Stomach smooth muscle (tissue), 2 donors: Measurements from ENCODE around the gene DCP1A.

Experiments used
- H3K27ac ChIP-seq: one replicate; pipeline ENCODE4 v1.7.0; 2013; ENCODE audit warnings: mild to moderate bottlenecking, low read length, inconsistent platforms
- H3K27me3 ChIP-seq, 2 donors: one replicate each; pipeline ENCODE4 v1.7.0; 2013; ENCODE audit warnings: low read length in 2 of 2; ENCODE audit not compliant: insufficient read depth in 2 of 2, control insufficient read depth in 1 of 2
- H3K36me3 ChIP-seq, 2 donors: one replicate each; pipeline ENCODE4 v1.7.0; 2013; ENCODE audit warnings: low read length in 2 of 2; ENCODE audit not compliant: control insufficient read depth in 2 of 2, insufficient read depth in 2 of 2
- H3K4me1 ChIP-seq: one replicate; pipeline ENCODE4 v1.7.0; 2013; ENCODE audit warnings: low read length; ENCODE audit not compliant: control insufficient read depth, insufficient read depth
- H3K4me3 ChIP-seq, 2 donors: one replicate each; pipeline ENCODE4 v1.7.0; 2013; ENCODE audit warnings: low read length in 2 of 2
- H3K9ac ChIP-seq, 2 donors: one replicate each; pipeline ENCODE4 v1.7.0; 2013; ENCODE audit warnings: low read length in 2 of 2, mild to moderate bottlenecking in 1 of 2
- H3K9me3 ChIP-seq, 2 donors: one replicate each; pipeline ENCODE4 v1.7.0; 2013; ENCODE audit warnings: low read length in 2 of 2; ENCODE audit not compliant: control insufficient read depth in 2 of 2
- donor health status: healthy.
- donor health status: Pancreatic carcinoma.

Gene DCP1A

DNA sequence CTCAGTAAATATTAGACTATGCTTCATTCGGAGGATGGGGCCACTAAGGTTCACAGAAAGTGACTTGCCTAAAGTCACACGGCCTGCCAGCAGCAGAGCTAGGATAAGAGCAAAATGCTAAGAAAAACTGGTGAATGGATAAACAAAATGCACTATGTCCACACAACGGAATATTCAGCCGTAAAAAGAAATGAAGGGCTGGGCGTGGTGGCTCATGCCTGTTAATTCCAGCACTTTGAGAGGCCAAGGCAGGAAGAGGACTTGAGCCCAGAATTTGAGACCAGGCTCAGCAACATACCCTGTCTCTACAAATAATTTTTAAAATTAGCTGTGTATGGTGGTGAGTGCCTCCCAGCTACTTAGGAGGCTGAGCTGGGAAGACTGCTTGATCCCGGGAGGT is 99.2 kb downstream of the DCP1A start:
- H3K4me3 ChIP-seq: no peak overlapping the region
- peaks cover 36% of the 10 kb centered on the region for H3K4me1 ChIP-seq
- no peak overlapping the region for H3K27ac ChIP-seq
- no peaks in the 10 kb centered on the region for H3K9me3 ChIP-seq
- no peak overlapping the region for H3K9ac ChIP-seq
- H3K36me3 ChIP-seq: peaks cover 0 to 2% of the 10 kb centered on the region in 2 donors
- H3K27me3 ChIP-seq: no peaks in the 10 kb centered on the region

DNA sequence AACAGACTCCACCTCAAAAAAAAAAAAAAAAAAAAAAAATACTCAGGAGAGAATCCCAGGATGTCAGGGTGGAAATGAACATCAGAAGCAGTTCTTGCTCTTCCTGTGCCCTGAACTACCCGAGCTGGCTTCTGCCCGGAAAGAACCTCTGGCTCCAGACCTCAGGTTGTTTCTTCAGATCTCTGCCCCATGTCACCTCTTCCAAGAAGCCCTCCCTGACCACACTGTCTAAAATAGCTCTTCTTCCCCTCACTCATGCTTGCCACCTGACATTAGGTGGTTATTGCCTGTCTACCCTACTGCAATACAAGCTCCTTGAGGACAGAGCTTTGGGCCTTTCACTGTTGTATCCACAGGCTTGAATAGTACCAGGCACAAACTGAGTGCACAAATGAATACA is 99.7 kb downstream of the DCP1A start:
- Histone ChIP-seq H3K9me3 (no peaks in the 10 kb centered on the region), H3K27me3 (no peaks in the 10 kb centered on the region), H3K27ac (no peak overlapping the region), H3K4me1 (peaks cover 33% of the 10 kb centered on the region), H3K9ac (no peak overlapping the region), H3K4me3 (no peak overlapping the region), H3K36me3 (peaks cover 0 to 2% of the 10 kb centered on the region in 2 donors)

DNA sequence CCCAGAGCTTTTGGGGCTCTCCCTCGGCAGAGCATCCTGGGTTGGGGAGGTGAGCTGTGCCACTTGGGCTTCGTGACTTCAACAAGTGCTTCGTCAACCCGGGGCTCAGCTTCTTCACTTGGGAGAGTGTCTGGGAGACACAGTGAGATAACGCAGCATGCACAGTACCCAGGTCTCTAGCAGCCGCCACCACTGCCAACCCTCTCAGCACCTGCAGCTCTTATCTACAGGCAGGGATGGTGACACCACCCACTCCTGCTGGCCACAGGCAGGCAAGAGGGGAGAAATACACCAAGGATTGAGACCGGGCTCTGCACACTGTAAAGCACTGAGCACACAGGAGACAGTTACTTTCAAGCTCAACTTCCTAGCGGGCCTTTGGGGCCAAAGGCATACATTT is 103.1 kb downstream of the DCP1A start:
- H3K9me3 ChIP-seq: no peaks in the 10 kb centered on the region
- H3K4me3 ChIP-seq: no peak overlapping the region
- no peaks in the 10 kb centered on the region for H3K27me3 ChIP-seq
- H3K36me3 ChIP-seq: peaks cover 27 to 29% of the 10 kb centered on the region in 2 donors
- H3K9ac ChIP-seq: no peak overlapping the region
- H3K4me1 ChIP-seq: peaks cover 14% of the 10 kb centered on the region
- H3K27ac ChIP-seq: no peak overlapping the region

DNA sequence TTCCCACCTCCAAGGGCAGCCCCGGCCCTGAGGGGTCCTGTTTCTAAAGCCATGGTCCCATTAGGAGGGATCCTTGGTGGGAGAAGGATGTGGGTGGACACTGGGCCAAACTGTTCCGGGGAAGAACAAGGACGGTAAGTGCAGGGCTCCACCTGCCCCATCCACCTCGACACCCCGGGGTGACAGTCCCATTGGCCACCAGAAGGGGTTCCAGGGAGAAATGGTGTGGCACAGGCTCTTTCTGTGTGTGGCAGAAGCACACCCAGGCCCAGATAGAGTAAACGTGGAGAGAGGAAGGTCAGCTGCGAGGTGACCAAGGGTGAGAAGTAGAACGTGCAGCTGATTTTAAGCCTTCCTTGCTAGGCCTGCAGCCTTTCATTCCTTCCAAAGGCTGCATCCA is 103.6 kb downstream of the DCP1A start:
- Histone ChIP-seq H3K9ac (no peak overlapping the region), H3K4me1 (peaks cover 14% of the 10 kb centered on the region), H3K27me3 (no peaks in the 10 kb centered on the region), H3K4me3 (no peak overlapping the region), H3K36me3 (peaks cover 30% of the 10 kb centered on the region in 2 donors), H3K9me3 (no peaks in the 10 kb centered on the region), H3K27ac (no peak overlapping the region)

DNA sequence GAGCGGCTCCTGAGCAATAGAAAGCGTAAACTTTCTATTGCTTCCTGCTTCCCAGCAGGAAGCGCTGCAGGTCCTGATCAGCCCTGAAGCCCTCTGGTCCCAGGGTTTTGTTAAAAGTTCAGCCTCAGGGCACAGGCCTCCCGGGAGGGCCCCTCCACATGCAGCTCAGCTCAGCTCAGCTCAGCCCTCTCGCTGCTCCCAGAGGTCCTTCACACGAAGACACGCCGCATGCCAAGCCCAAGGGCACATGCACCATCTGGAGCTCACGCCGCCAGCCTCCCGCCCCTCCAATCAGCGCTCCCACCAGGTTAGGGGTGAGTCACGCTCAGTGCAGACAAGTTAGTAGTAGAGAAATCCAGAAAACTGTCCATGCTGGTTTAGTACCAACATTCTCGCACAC is 104.2 kb downstream of the DCP1A start:
- H3K9me3 ChIP-seq: no peaks in the 10 kb centered on the region
- no peak overlapping the region for H3K9ac ChIP-seq
- H3K27me3 ChIP-seq: no peaks in the 10 kb centered on the region
- H3K36me3 ChIP-seq: peaks cover 35 to 36% of the 10 kb centered on the region in 2 donors
- no peak overlapping the region for H3K4me3 ChIP-seq
- peaks cover 20% of the 10 kb centered on the region for H3K4me1 ChIP-seq
- H3K27ac ChIP-seq: no peak overlapping the region

DNA sequence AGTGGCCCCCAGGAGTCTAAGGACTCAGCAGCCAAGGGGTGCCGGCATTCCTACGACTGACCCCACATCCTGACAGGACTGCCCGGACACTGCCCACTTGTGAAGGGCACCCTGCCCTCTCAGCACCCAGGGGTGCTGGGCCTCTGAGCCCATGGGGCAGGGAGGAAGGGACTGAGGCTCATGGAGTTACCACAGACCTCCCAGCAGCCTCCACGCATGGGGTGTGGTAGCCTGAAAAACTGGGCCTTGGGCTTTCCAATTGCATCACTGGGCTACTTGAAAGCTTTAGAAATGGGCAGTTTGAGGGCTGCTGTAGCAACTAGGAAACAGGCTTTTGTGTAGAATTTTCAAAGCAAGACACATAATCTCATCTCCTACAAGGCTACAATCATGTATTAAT is 104.7 kb downstream of the DCP1A start:
- H3K9ac ChIP-seq: no peak overlapping the region
- H3K4me3 ChIP-seq: no peak overlapping the region
- peaks cover 23% of the 10 kb centered on the region for H3K4me1 ChIP-seq
- H3K27me3 ChIP-seq: no peaks in the 10 kb centered on the region
- H3K9me3 ChIP-seq: no peaks in the 10 kb centered on the region
- no peak overlapping the region for H3K27ac ChIP-seq
- H3K36me3 ChIP-seq: peaks cover 35 to 39% of the 10 kb centered on the region in 2 donors

DNA sequence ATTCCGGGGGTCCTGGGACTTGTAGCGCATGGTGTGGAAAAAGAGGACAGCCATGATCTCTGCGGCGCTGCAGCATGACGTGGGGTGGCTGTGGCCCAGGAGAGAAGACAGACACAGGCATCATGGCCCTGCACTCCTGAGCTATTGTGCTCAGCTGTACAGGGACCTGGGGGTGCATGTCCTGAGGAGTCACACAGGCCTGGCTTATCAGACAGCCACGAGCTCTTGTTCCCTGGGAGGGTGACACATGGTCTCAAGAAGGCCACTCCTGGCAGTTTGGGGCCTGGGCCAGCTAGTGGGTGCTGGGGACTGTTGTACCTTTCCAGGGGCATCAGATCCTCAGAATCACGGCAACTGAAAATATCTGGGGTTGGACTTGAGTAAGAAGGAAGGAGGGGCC is 105.2 kb downstream of the DCP1A start:
- no peak overlapping the region for H3K27ac ChIP-seq
- H3K4me1 ChIP-seq: peaks cover 23% of the 10 kb centered on the region
- no peak overlapping the region for H3K9ac ChIP-seq
- H3K9me3 ChIP-seq: no peaks in the 10 kb centered on the region
- H3K4me3 ChIP-seq: no peak overlapping the region
- H3K27me3 ChIP-seq: no peaks in the 10 kb centered on the region
- H3K36me3 ChIP-seq: peaks cover 35 to 39% of the 10 kb centered on the region in 2 donors

DNA sequence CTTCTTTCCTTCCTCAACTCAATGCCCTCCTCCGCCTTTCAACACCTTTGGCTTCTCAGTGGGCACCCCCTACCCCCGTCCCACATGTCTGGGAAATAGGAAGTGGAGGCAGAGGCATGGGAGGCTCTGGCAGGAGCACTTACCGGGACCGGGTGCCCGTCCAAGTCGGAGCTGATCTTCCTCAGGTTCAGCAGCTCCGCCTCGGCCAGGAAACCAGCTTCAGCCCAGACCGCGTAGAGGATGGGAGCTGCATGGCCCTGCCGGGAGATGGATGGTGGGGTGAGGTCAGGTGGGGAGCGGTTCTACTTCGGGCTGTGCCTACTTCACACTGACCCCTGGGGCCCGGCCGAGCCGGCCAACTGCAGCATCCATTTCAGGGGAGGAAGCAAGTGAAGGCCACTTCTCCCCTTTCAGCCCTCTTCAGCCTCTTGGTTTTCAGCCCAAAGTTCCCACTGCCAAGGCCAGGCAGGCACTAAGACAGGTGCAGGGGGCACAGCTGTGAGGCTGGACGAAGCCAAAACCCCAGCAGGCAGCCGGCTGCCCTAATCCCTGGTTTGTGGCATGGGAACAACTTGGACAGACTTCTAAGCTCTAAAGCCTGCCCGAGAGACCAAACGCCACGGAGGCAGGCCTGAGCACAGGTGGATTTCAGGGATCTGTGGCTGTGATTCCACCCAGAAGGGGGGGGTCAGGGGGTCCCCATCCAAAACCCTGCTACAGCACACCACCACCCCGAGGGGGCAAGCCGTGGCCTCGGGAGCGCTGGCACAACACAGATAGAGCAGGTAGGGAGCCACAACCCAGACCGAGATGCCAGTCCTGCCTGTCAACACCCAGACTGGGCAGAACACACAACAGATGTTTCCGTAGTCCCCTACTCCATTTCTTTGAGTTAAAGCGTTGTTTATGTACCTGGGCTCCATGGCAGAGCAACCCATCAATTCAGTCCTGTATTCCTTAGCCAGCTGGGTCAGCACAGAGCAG is 106.1 kb downstream of the DCP1A start:
- H3K36me3 ChIP-seq: peaks cover 38 to 39% of the 10 kb centered on the region in 2 donors
- H3K9ac ChIP-seq: no peak overlapping the region
- peaks cover 29% of the 10 kb centered on the region for H3K4me1 ChIP-seq
- H3K27me3 ChIP-seq: no peaks in the 10 kb centered on the region
- H3K4me3 ChIP-seq: no peak overlapping the region
- no peak overlapping the region for H3K27ac ChIP-seq
- no peaks in the 10 kb centered on the region for H3K9me3 ChIP-seq

DNA sequence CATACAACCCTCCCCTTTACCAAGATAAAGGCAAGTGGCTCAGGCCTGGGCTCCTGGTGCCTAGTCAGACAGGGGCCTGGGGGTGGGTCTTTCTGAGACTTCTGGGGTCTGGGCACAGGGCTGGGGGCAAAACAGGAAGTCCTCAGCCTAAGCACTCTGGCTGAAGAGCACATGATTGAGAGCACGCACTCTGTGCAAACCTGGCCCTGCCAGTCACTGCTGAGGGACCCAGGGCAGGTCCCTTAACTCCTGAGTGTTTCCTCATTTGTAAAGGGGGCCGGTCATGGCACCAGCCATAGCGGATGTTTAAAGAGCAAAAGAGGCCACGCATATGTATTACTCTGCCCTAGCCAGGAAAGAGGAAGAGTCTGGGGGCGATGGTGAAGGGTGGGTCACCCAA is 107.5 kb downstream of the DCP1A start:
- Histone ChIP-seq H3K4me3 (no peak overlapping the region), H3K9me3 (no peaks in the 10 kb centered on the region), H3K36me3 (peaks cover 39 to 45% of the 10 kb centered on the region in 2 donors), H3K9ac (no peak overlapping the region), H3K27me3 (no peaks in the 10 kb centered on the region), H3K4me1 (peaks cover 34% of the 10 kb centered on the region), H3K27ac (no peak overlapping the region)

DNA sequence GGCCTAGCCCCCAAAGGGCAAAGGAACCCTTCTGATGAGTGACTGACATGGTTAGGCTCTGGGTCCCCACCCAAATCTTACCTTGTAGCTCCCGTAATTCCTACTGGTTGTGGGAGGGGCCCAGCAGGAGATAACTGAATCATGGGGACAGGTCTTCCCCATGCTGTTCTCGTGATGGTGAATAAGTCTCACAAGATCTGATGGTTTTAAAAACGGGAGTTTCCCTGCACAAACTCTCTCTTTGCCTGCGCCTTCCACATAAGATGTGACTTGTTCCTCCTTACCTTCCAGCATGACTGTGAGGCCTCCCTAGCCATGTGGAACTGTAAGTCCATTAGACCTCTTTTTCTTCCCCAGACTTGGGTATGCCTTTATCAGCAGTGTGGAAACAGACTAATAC is 108.5 kb downstream of the DCP1A start:
- Histone ChIP-seq H3K4me3 (no peak overlapping the region), H3K9me3 (no peaks in the 10 kb centered on the region), H3K4me1 (peaks cover 28% of the 10 kb centered on the region), H3K27me3 (no peaks in the 10 kb centered on the region), H3K36me3 (peaks cover 48 to 53% of the 10 kb centered on the region in 2 donors), H3K9ac (no peak overlapping the region), H3K27ac (no peak overlapping the region)
